A673 (cell line): ENCODE measurements around the gene SUMO2. TPM values are rescaled to one million over a fixed set of nuclear protein-coding genes. Genes with fewer than 3 reads are reported as not detected.

ENCODE experiments used
- BruUV-seq: library from RNA; stranded (reverse); fragments of 400-500 nt; replicated peaks from 2 replicates; lab custom pipeline; 2021; lab: Mats Ljungman, UMichigan
- CTCF ChIA-PET: fragments of 300-600 bp; sonication (Branson Sonifier 250); formaldehyde crosslinking; loops from one replicate; lab custom pipeline; 2022; ENCODE audit warnings: antibody characterized with exemption; lab: Charles Lee
- POLR2A ChIA-PET: fragments of 300-600 bp; sonication (Branson Sonifier 250); formaldehyde crosslinking; loops from one replicate; lab custom pipeline; 2022; ENCODE audit warnings: antibody characterized with exemption; ENCODE audit not compliant: low non-redundant PET; lab: Charles Lee
- DNase-seq: peaks from one replicate; pipeline ENCODE4 v3.0.0-alpha.2; 2015; ENCODE audit warnings: low spot score
- H3K27ac ChIP-seq: fragments of 200-600 bp; sonication (generic); 2 replicates; pipeline ENCODE4 v1.5.1; 2016; ENCODE audit warnings: mixed run types, low read depth, mild to moderate bottlenecking, mixed read lengths, antibody characterized with exemption, low read length; ENCODE audit not compliant: poor library complexity, severe bottlenecking
- H3K27me3 ChIP-seq: fragments of 200-600 bp; sonication (generic); replicated peaks from 2 replicates; pipeline ENCODE4 v1.6.1; 2017; ENCODE audit warnings: mixed run types, low read depth, mild to moderate bottlenecking, mixed read lengths, antibody characterized with exemption, low read length; ENCODE audit not compliant: insufficient read depth, poor library complexity
- H3K36me3 ChIP-seq: fragments of 200-600 bp; sonication (generic); 2 replicates; pipeline ENCODE4 v1.6.1; 2016; ENCODE audit warnings: mixed run types, mild to moderate bottlenecking, mixed read lengths, antibody characterized with exemption, low read length; ENCODE audit not compliant: insufficient read depth, poor library complexity, severe bottlenecking
- H3K4me1 ChIP-seq: fragments of 200-600 bp; sonication (generic); 2 replicates; pipeline ENCODE4 v1.6.1; 2017; ENCODE audit warnings: mixed run types, mild to moderate bottlenecking, mixed read lengths, antibody characterized with exemption, low read length; ENCODE audit not compliant: insufficient read depth, poor library complexity, severe bottlenecking
- H3K4me3 ChIP-seq: fragments of 200-600 bp; sonication (generic); 2 replicates; pipeline ENCODE4 v1.5.1; 2016; ENCODE audit warnings: low read depth, mixed run types, mild to moderate bottlenecking, mixed read lengths, low read length; ENCODE audit not compliant: poor library complexity, severe bottlenecking
- H3K9me3 ChIP-seq: fragments of 200-600 bp; sonication (generic); 2 replicates; pipeline ENCODE4 v1.6.1; 2016; ENCODE audit warnings: mixed run types, low read depth, mild to moderate bottlenecking, mixed read lengths, antibody characterized with exemption, low read length; ENCODE audit not compliant: poor library complexity, severe bottlenecking
- CTCF ChIP-seq: fragments of 300-800, 200-600 bp; sonication (generic); conservative IDR thresholded peaks from 2 replicates; pipeline ENCODE4 v1.5.1; 2017; ENCODE audit warnings: low read depth, mild to moderate bottlenecking, antibody characterized with exemption, low read length, moderate library complexity, mixed read lengths
- EZH2 ChIP-seq: fragments of 200-600 bp; sonication (generic); IDR thresholded peaks from 2 replicates; pipeline ENCODE4 v1.6.1; 2017; ENCODE audit warnings: borderline replicate concordance, low read depth, mild to moderate bottlenecking, mixed read lengths, antibody characterized with exemption, low read length; ENCODE audit not compliant: poor library complexity, severe bottlenecking
- intact Hi-C: fragments of 100-400 bp; cut with micrococcal nuclease; formaldehyde crosslinking; loops from one replicate; pipeline ENCODE4 v1.10.0; 2022; ENCODE audit not compliant: unreplicated experiment
- total RNA-seq: library from RNA; stranded (reverse); gene quantifications from 2 replicates; pipeline ENCODE4 v1.2.3, GENCODE V29; 2021

Gene SUMO2
- total RNA-seq, 1 experiment from 2014 or later, result 703 TPM

DNA sequence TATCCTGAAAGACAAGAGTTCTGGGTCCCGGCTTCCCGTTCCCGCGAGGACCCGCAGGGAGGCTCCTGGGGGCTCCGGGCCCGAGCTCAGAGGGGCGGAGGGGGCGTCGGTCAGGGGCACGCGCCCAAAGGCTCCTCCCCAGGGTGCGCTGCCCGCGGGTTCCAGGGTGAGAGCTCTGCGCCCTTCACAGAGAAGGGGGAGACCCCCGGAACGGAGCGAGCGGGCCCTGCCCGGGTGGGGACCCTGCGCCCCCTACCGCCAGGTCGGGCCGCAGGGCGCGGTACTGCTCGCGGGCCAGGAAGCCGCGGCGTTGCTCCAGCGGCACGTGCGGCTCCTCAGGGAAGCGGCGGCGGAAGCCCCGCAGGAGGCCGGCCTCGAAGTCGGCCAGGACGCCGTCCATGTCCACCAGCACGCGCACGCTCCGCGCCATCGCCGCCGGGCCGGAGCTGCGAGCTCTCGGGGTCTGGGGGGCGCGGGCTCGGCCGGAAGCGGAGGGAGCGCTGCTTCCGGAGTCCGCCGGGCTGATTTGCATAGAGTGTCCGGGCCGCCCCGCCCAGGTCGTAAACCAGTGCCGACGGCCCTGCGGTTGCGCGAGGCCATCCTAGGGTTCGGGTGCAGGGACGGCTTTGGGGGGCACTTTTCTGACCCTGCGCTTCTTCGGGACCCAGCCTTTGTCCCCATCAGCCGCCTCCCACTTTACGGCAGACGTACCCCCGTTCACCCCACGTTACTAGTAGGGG, 51.3 kb downstream of the SUMO2 start, which contains the start of gene NT5C:
Gene NT5C (minus strand): TSS at position 465 of the 740 bp plus-strand sequence. CDS start 35 bp downstream, at position 430.
- peak within 1 kb of the TSS; percentile 89 for H3K27ac ChIP-seq
- BruUV-seq, result no TSS peak
- CTCF ChIA-PET, result interaction anchor here (0.6 to 1.1 kb wide), 4 partner anchors 15 to 292 kb away, joined by 3 to 4 read pairs (median 3); no protein-coding TSS in a partner anchor

DNA sequence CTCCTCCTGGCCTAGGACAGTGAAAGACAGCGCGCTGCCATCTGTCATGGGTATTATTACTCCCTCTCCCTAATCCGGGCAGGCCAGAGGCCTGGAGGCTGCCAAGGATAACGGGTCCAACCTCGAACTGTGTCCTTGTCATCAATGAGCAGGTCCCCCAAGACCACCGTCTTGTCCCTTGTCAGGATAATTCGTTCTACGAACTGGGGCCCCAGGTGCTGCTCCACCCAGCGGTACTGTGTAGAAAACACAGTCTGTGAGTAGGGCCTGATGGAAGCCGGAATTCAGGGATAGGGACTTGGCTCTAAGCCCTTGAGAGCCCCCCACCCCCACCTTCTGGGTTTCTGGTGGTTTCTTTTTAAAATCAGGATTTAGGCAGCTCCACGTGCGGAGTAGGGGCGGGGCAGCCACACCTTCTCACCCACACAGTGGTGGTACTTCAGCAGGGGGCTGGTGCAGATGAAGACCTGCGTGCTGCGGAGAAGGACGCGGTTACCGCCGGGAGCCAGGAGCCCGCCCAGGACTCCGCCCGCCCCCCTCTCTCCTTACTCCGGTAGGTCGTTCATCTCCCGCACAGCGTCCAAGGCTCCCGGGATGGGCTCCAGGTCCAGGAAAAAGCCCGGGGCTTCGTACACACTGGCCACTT, 52.0 kb downstream of the SUMO2 start:
- H3K36me3 ChIP-seq, result peaks cover 18% of the 10 kb centered on the region
- ChIA-PET CTCF (interaction anchor here (0.8 to 1.0 kb wide), 3 partner anchors 16 to 169 kb away, joined by 3 read pairs; no protein-coding TSS in a partner anchor), POLR2A (no interaction called here)
- H3K27ac ChIP-seq, result peak overlapping the region; percentile 89
- DNase-seq, result peak; percentile 81
- BruUV-seq, result TSS peak; percentile 29
- H3K9me3 ChIP-seq, result no peaks in the 10 kb centered on the region
- peak overlapping the region; percentile 84 for H3K4me3 ChIP-seq
- no peaks in the 10 kb centered on the region for H3K27me3 ChIP-seq
- TF ChIP-seq CTCF (peak; percentile 67), EZH2 (no peak)
- intact Hi-C loops, result loop anchor here (2.0 kb wide), 1 partner anchor 16 kb away; no protein-coding TSS in a partner anchor
- H3K4me1 ChIP-seq, result peaks cover 12% of the 10 kb centered on the region

More for the DNA sequence above, 51.3 kb downstream of the SUMO2 start, which contains the start of gene NT5C:
- Histone ChIP-seq H3K27me3 (no peaks in the 10 kb centered on the region), H3K36me3 (peaks cover 25% of the 10 kb centered on the region), H3K9me3 (no peaks in the 10 kb centered on the region), H3K4me1 (peaks cover 12% of the 10 kb centered on the region), H3K4me3 (peak within 1 kb of the TSS; percentile 84)
- intact Hi-C loops, result loop anchor here (2.0 kb wide), 1 partner anchor 17 kb away; no protein-coding TSS in a partner anchor
- TF ChIP-seq CTCF (peak; percentile 57), EZH2 (no peak)
- POLR2A ChIA-PET, result interaction anchor here (0.7 kb wide), 1 partner anchor 16 kb away, joined by 5 read pairs; no protein-coding TSS in a partner anchor
- peak; percentile 82 for DNase-seq

DNA sequence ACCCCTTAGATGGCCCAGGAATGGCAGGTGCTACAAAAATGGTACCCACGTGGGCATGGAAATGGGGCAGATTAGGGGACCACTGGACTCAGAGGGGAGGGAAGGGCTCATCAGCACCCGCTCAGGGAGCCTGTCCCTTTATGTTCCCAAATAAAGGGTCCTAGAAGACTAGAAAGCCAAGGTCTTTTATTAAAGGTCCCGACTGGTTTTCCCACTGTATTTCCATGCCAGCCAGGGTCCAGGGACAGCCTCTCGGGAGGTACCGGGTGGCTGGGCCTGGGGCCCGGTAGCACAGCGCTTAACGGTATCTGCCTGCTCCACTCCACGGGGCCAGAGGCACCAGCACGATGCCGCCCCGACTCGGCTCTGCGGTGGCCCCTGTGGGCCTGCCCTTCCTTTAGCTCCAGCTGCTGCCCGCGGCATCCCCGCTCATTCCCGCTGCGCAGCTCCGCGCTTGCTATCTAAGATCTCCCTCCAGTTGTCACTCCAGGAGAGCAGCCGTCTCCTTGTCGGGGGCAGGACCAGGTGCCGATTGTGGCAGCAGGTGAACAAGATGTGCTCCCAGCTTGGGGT, 52.6 kb downstream of the SUMO2 start:
- POLR2A ChIA-PET, result no interaction called here

More for the DNA sequence above, 52.6 kb downstream of the SUMO2 start:
- peaks cover 12% of the 10 kb centered on the region for H3K36me3 ChIP-seq
- intact Hi-C loops, result loop anchor here (2.0 kb wide), 1 partner anchor 15 kb away; no protein-coding TSS in a partner anchor
- H3K27me3 ChIP-seq, result no peaks in the 10 kb centered on the region
- H3K4me3 ChIP-seq, result peak overlapping the region; percentile 84
- DNase-seq, result no peak
- BruUV-seq, result no TSS peak
- peak overlapping the region; percentile 89 for H3K27ac ChIP-seq
- TF ChIP-seq EZH2 (no peak), CTCF (no peak)
- CTCF ChIA-PET, result interaction anchor here (0.7 to 1.0 kb wide), 4 partner anchors 16 to 169 kb away, joined by 3 read pairs; no protein-coding TSS in a partner anchor
- H3K9me3 ChIP-seq, result no peaks in the 10 kb centered on the region
- H3K4me1 ChIP-seq, result peaks cover 12% of the 10 kb centered on the region
